Mesenchymal stem cell (in vitro differentiated cells and primary cell): Measurements from ENCODE around the gene RAB1A.

Experiments
- DNase-seq: peaks from one replicate; pipeline ENCODE4 v3.0.0-alpha.2; 2013
- H2AFZ ChIP-seq: one replicate; pipeline ENCODE4 v1.6.1; 2013; ENCODE audit warnings: low read depth, mild to moderate bottlenecking, control low read depth, inconsistent platforms, low read length, moderate library complexity
- H2AK5ac ChIP-seq: 2 replicates; pipeline ENCODE4 v1.6.1; 2013; ENCODE audit warnings: low read length, moderate library complexity, mild to moderate bottlenecking, inconsistent platforms; ENCODE audit not compliant: severe bottlenecking
- H2BK120ac ChIP-seq: one replicate; pipeline ENCODE4 v1.6.1; 2013; ENCODE audit warnings: low read depth, mild to moderate bottlenecking, inconsistent platforms, low read length, moderate library complexity
- H2BK12ac ChIP-seq, 2 experiments: one replicate each; pipeline ENCODE4 v1.6.1; 2013; ENCODE audit warnings: inconsistent platforms in 2 of 2, low read length in 2 of 2, mild to moderate bottlenecking in 2 of 2, moderate library complexity in 2 of 2, control low read depth in 1 of 2
- H2BK15ac ChIP-seq: one replicate; pipeline ENCODE4 v1.6.1; 2013; ENCODE audit warnings: mild to moderate bottlenecking, low read depth, inconsistent platforms; ENCODE audit not compliant: poor library complexity, severe bottlenecking
- H2BK5ac ChIP-seq: 2 replicates; pipeline ENCODE4 v1.6.1; 2013; ENCODE audit warnings: low read depth, mild to moderate bottlenecking, low read length, control low read depth, inconsistent platforms; ENCODE audit not compliant: poor library complexity, severe bottlenecking
- H3K14ac ChIP-seq, 2 experiments: one replicate each; pipeline ENCODE4 v1.6.1; 2013; ENCODE audit warnings: inconsistent platforms in 2 of 2, low read length in 2 of 2, control low read depth in 1 of 2, mild to moderate bottlenecking in 1 of 2, moderate library complexity in 1 of 2
- H3K18ac ChIP-seq, 2 experiments: one replicate each; pipeline ENCODE4 v1.6.1; 2013; ENCODE audit warnings: inconsistent platforms in 2 of 2, low read length in 2 of 2, control low read depth in 1 of 2, low read depth in 1 of 2, mild to moderate bottlenecking in 1 of 2
- H3K23ac ChIP-seq, 2 experiments: one replicate each; pipeline ENCODE4 v1.6.1; 2013; ENCODE audit warnings: inconsistent platforms in 2 of 2, low read length in 2 of 2, mild to moderate bottlenecking in 2 of 2, moderate library complexity in 2 of 2, control low read depth in 1 of 2
- H3K27ac ChIP-seq: 2 replicates; pipeline ENCODE4 v1.5.1; 2013; ENCODE audit warnings: mild to moderate bottlenecking, moderate library complexity, low read length, control low read depth, inconsistent platforms; ENCODE audit not compliant: poor library complexity, severe bottlenecking
- H3K27me3 ChIP-seq, 2 experiments: 2 replicates each; pipeline versions ENCODE4 v1.6.1 to v1.7.0; 2013; ENCODE audit warnings: low read length in 2 of 2, mild to moderate bottlenecking in 2 of 2, moderate library complexity in 2 of 2, control low read depth in 1 of 2, inconsistent platforms in 1 of 2; ENCODE audit not compliant: control insufficient read depth in 1 of 2, insufficient read depth in 1 of 2
- H3K36me3 ChIP-seq, 2 experiments: 2 replicates each; pipeline versions ENCODE4 v1.6.1 to v1.7.0; 2013; ENCODE audit warnings: low read length in 2 of 2, control low read depth in 1 of 2, inconsistent platforms in 1 of 2, low read depth in 1 of 2, mild to moderate bottlenecking in 1 of 2; ENCODE audit not compliant: insufficient read depth in 2 of 2, control insufficient read depth in 1 of 2
- H3K4ac ChIP-seq, 2 experiments: one replicate each; pipeline ENCODE4 v1.6.1; 2013; ENCODE audit warnings: inconsistent platforms in 2 of 2, low read length in 2 of 2, mild to moderate bottlenecking in 2 of 2, moderate library complexity in 2 of 2, control low read depth in 1 of 2, low read depth in 1 of 2
- H3K4me1 ChIP-seq: 2 replicates; pipeline ENCODE4 v1.6.1; 2013; ENCODE audit warnings: low read depth, low read length, control low read depth; ENCODE audit not compliant: control insufficient read depth, insufficient read depth
- H3K4me2 ChIP-seq: 2 replicates; pipeline ENCODE4 v1.6.1; 2013; ENCODE audit warnings: low read length, mild to moderate bottlenecking, inconsistent platforms; ENCODE audit not compliant: poor library complexity, severe bottlenecking
- H3K4me3 ChIP-seq, 2 experiments: 2 replicates each; pipeline versions ENCODE4 v1.5.1 to v1.7.0; 2013; ENCODE audit warnings: low read length in 2 of 2, mild to moderate bottlenecking in 2 of 2, control low read depth in 1 of 2, low read depth in 1 of 2; ENCODE audit not compliant: insufficient read depth in 1 of 2
- H3K79me1 ChIP-seq: replicated peaks from 2 replicates; pipeline ENCODE4 v1.6.1; 2013; ENCODE audit warnings: mild to moderate bottlenecking, control low read depth, low read length, inconsistent platforms; ENCODE audit not compliant: poor library complexity, severe bottlenecking
- H3K9ac ChIP-seq: 2 replicates; pipeline ENCODE4 v1.7.0; 2013; ENCODE audit warnings: mild to moderate bottlenecking, low read length, moderate library complexity
- H3K9me3 ChIP-seq: 2 replicates; pipeline ENCODE4 v1.7.0; 2013; ENCODE audit warnings: mild to moderate bottlenecking, low read length; ENCODE audit not compliant: control insufficient read depth
- H4K8ac ChIP-seq: one replicate; pipeline ENCODE4 v1.6.1; 2013; ENCODE audit warnings: inconsistent platforms, mild to moderate bottlenecking, low read length, moderate library complexity
- H4K91ac ChIP-seq: one replicate; pipeline ENCODE4 v1.6.1; 2013; ENCODE audit warnings: mild to moderate bottlenecking, low read length, inconsistent platforms
- WGBS: methylation state at CpG from one replicate; pipeline ENCODE4 v1.1.7; 2013; ENCODE audit warnings: mixed read lengths; 5-methylcytosine and 5-hydroxymethylcytosine counted together

The RAB1A gene

DNA sequence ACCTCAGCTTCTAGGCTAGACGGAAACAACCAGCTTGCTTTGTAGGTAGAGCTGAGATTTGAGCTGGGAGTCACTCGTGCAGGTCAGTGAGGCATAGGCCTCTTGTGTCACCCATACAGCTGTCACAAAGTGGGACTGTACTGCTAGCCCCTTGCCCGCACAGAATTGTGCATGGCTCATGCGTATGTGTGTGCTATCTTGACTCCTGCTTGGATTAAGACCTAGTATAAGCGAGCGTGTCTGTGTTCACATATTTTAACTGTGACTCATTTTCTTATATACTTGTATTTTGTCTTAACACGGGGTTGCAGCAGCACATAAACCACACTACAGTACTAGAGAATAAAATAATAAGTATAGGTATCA is 53.6 kb downstream of the RAB1A start:
- H2AK5ac ChIP-seq: no peak overlapping the region
- no peaks in the 10 kb centered on the region for H3K9me3 ChIP-seq
- peak overlapping the region; percentile 46 for H3K27ac ChIP-seq
- H2BK5ac ChIP-seq: no peak overlapping the region
- H2BK12ac ChIP-seq: no peak overlapping the region
- no peak overlapping the region for H4K91ac ChIP-seq
- H3K4me1 ChIP-seq: peaks cover 16% of the 10 kb centered on the region
- peak overlapping the region in 1 of 2 experiments; percentile 25 for H3K18ac ChIP-seq
- peak; percentile 79 for DNase-seq
- WGBS: 96% methylated on average over 2 of the region's 7 CpGs
- H3K9ac ChIP-seq: peak overlapping the region; percentile 0
- H2BK120ac ChIP-seq: no peak overlapping the region
- peak overlapping the region; percentile 55 for H4K8ac ChIP-seq
- H3K23ac ChIP-seq: no peak overlapping the region
- H3K79me1 ChIP-seq: peaks cover 27% of the 10 kb centered on the region
- no peak overlapping the region for H3K4me3 ChIP-seq
- H3K27me3 ChIP-seq: no peaks in the 10 kb centered on the region
- H3K4me2 ChIP-seq: no peak overlapping the region
- H2BK15ac ChIP-seq: no peak overlapping the region
- H3K36me3 ChIP-seq: peaks cover 54 to 87% of the 10 kb centered on the region in 2 experiments
- H2AFZ ChIP-seq: no peak overlapping the region
- no peak overlapping the region for H3K4ac ChIP-seq
- H3K14ac ChIP-seq: no peak overlapping the region

- Histone ChIP-seq H3K36me3 (peaks cover 54 to 89% of the 10 kb centered on the region in 2 experiments), H3K4me2 (no peak overlapping the region), H3K9ac (peak overlapping the region; percentile 38), H3K79me1 (peaks cover 27% of the 10 kb centered on the region), H2BK15ac (no peak overlapping the region), H3K4ac (no peak overlapping the region), H3K4me3 (no peak overlapping the region), H2BK5ac (no peak overlapping the region), H3K18ac (peak overlapping the region; percentile 25 to 49), H2AK5ac (no peak overlapping the region), H2AFZ (no peak overlapping the region), H3K27ac (peak overlapping the region; percentile 46), H3K27me3 (no peaks in the 10 kb centered on the region), H4K91ac (no peak overlapping the region), H3K4me1 (peaks cover 21% of the 10 kb centered on the region), H2BK12ac (no peak overlapping the region), H4K8ac (peak overlapping the region; percentile 55), H2BK120ac (no peak overlapping the region), H3K9me3 (no peaks in the 10 kb centered on the region), H3K14ac (no peak overlapping the region), H3K23ac (peak overlapping the region in 1 of 2 experiments; percentile 40)
- DNase-seq: no peak
- 81% methylated on average over 4 of the region's 5 CpGs for WGBS
Observed at GRCh38 chr2:65075605-65076344, 54.1 kb downstream of the RAB1A start.

DNA sequence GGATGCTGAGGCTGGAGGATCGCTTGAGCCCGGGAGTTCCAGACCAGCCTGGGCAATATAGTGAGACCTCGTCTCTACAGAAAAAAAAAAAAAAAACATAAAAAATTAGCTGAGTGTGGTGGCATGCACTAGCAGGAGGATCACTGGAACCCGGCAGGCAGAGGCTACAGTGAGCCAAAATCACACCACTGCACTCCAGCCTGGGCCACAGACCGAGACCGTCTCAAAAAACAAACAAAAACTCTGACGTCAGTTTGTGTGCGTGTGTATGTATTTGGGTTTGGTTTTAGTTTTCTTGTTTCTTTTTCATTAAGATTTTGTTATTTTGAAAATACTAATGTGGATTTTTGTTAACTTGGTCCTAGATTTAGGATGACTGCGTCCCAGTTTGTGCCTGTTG is 54.7 kb downstream of the RAB1A start:
- no peak overlapping the region for H3K23ac ChIP-seq

DNA sequence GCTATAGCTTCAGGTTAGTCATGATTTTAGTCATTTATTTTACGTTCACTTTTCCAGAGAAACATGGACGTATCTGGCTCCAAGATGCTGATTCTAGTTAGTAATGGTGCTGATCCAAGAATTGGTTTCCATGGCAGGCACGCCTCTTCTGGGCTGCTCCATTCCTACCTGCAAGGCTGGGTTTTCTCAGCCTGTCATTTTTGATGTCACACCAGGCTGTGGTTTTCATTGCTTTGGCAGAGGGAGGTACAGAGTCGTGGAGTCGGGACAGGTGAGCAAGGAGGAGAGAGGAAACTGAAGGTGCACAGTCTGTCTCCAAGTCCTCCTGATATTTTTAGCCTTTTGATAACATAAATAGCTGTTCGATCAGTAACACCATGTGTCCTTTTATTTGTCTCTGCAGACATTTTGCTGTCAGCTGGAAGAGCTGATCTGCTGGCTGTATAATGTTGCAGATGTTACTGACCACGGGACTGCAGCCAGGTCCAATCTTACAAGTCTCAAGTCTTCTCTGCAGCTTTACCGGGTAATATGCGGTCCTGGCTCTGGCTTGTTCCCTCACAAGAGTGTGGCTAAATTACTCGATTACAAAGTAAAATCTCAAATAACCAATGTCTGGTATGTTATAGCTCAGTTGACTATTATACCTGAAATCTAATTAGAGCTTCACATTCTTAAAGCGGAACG is 55.9 kb downstream of the RAB1A start:
- no peak for DNase-seq
- Histone ChIP-seq H3K4ac (no peak overlapping the region), H2BK15ac (no peak overlapping the region), H3K79me1 (peaks cover 31% of the 10 kb centered on the region), H3K9ac (no peak overlapping the region), H4K91ac (no peak overlapping the region), H3K14ac (no peak overlapping the region), H3K4me3 (no peak overlapping the region), H3K18ac (no peak overlapping the region), H3K36me3 (peaks cover 54 to 88% of the 10 kb centered on the region in 2 experiments), H2BK5ac (no peak overlapping the region), H2AK5ac (no peak overlapping the region), H2AFZ (no peak overlapping the region), H3K27me3 (no peaks in the 10 kb centered on the region), H3K9me3 (no peaks in the 10 kb centered on the region), H3K27ac (no peak overlapping the region), H3K23ac (no peak overlapping the region), H3K4me2 (no peak overlapping the region), H2BK12ac (no peak overlapping the region), H3K4me1 (peaks cover 35% of the 10 kb centered on the region), H4K8ac (no peak overlapping the region), H2BK120ac (no peak overlapping the region)
- 94% methylated on average over 9 of the region's 12 CpGs for WGBS

More for the DNA sequence above, 54.7 kb downstream of the RAB1A start:
- Histone ChIP-seq H3K18ac (no peak overlapping the region), H3K4me3 (no peak overlapping the region), H4K8ac (no peak overlapping the region), H2BK12ac (no peak overlapping the region), H3K27ac (no peak overlapping the region), H3K36me3 (peaks cover 54 to 88% of the 10 kb centered on the region in 2 experiments), H3K9ac (peak overlapping the region; percentile 38), H3K79me1 (peaks cover 27% of the 10 kb centered on the region), H2BK15ac (no peak overlapping the region), H3K14ac (no peak overlapping the region), H2AFZ (no peak overlapping the region), H3K4me1 (peaks cover 27% of the 10 kb centered on the region), H2BK5ac (no peak overlapping the region), H3K9me3 (no peaks in the 10 kb centered on the region), H3K4me2 (no peak overlapping the region), H2BK120ac (no peak overlapping the region), H2AK5ac (no peak overlapping the region), H4K91ac (no peak overlapping the region), H3K4ac (no peak overlapping the region), H3K27me3 (no peaks in the 10 kb centered on the region)
- 93% methylated on average over 8 of the region's 9 CpGs for WGBS
- DNase-seq: no peak
